EL (cell line): ENCODE results near the gene NHERF2.

Source experiments
- DNase-seq: peaks from one replicate; pipeline ENCODE4 v3.0.0-alpha.2; 2016

Gene NHERF2

GRCh38 chr16:2026461-2027023 is at the start of gene NHERF2:
TSS of gene NHERF2 (plus strand) at chr16:2026902. CDS start at chr16:2027006, 104 bp downstream.
- DNase-seq, result no peak

GRCh38 chr16:1976951-1977874 is 49.5 kb upstream of the NHERF2 start:
- no peak for DNase-seq

DNA sequence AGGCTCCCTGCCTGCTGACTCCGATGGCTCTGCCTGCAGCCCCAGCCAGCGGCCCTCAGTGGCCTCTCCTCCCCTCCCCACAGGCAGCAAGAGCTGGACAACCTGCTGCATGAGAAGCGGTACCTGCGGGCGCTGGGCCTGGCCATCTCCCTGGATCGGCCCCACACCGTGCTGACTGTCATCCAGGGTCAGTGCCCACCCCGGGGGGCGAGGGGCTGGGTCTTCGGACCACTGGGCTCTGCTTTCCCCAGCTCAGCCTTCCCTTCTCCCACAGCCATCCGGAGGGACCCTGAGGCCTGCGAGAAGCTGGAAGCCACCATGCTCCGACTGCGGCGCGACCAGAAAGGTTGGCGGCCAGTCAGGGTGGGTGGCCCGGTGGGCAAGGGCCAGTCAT is 48.8 kb upstream of the NHERF2 start:
- no peak for DNase-seq

GRCh38 chr16:1978476-1979120 is 48.1 kb upstream of the NHERF2 start:
- no peak for DNase-seq

GRCh38 chr16:1979271-1980029 is 47.3 kb upstream of the NHERF2 start:
- DNase-seq, result no peak

GRCh38 chr16:1980030-1980769 is 46.5 kb upstream of the NHERF2 start:
- DNase-seq, result no peak

GRCh38 chr16:1980770-1981087 is 46.0 kb upstream of the NHERF2 start:
- DNase-seq, result no peak

- no peak for DNase-seq
Observed at GRCh38 chr16:1981398-1981836, 45.3 kb upstream of the NHERF2 start, which contains the start of gene NOXO1. TSS of gene NOXO1 (minus strand) at chr16:1981469. CDS start at chr16:1981179, 290 bp downstream.

DNA sequence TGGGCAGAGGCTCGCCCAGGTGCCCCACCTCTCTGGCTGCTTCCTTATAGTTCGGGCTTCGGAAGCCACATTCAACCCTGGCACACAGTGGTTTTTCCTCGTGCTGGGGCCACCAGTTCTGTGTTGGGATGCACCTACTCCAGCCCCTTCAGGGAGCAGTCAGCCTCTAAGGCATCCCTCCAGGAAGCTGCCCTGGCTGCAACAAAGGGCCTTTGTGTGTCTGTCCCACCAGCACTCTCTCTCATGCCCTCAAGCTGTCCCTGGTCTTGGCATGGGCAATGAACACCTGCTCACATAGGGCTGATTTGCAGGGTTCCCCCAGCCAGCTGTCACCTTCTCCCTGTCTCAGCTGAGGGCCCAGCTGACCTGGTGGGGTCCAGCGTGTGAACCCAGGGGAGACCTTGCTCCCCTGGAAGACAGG is 44.7 kb upstream of the NHERF2 start:
- no peak for DNase-seq

DNA sequence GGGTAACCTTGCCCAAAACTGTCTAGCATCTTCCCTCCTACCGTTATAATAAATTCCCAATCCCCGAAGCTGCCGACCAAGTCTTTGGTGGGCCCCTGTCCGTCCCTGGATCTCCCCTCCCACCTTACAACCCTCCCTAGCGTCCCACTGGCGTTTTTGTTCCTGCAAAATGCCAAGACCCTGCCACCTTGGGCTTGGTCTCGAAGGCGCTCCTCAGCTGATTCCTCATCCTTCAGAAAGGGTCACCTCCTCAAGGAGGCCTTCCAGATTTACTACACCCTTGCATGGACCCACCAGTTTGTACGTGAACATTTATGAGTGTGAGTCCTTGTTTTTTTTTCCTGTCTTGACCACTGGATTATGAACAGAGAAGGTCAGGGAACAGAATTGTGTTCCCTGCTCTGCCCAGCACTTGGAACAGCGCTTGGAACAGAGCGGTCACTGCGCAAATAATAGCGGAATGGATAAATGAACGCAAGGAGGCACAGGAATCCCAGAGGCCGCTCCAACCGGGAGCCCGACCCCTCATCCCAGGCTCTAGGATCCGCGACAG is 43.6 kb upstream of the NHERF2 start:
- DNase-seq, result no peak

- DNase-seq, result peak; percentile 92
Observed at GRCh38 chr16:1983544-1984346, 43.0 kb upstream of the NHERF2 start, which contains the start of gene GFER. TSS of gene GFER (plus strand) at chr16:1984193. CDS start at chr16:1984219, 26 bp downstream.

GRCh38 chr16:1984347-1985225 is 42.1 kb upstream of the NHERF2 start:
- peak; percentile 37 for DNase-seq

- no peak for DNase-seq
Observed at GRCh38 chr16:1985466-1986150, 41.1 kb upstream of the NHERF2 start.

- DNase-seq, result no peak
Observed at GRCh38 chr16:1987198-1987597, 39.5 kb upstream of the NHERF2 start.

DNA sequence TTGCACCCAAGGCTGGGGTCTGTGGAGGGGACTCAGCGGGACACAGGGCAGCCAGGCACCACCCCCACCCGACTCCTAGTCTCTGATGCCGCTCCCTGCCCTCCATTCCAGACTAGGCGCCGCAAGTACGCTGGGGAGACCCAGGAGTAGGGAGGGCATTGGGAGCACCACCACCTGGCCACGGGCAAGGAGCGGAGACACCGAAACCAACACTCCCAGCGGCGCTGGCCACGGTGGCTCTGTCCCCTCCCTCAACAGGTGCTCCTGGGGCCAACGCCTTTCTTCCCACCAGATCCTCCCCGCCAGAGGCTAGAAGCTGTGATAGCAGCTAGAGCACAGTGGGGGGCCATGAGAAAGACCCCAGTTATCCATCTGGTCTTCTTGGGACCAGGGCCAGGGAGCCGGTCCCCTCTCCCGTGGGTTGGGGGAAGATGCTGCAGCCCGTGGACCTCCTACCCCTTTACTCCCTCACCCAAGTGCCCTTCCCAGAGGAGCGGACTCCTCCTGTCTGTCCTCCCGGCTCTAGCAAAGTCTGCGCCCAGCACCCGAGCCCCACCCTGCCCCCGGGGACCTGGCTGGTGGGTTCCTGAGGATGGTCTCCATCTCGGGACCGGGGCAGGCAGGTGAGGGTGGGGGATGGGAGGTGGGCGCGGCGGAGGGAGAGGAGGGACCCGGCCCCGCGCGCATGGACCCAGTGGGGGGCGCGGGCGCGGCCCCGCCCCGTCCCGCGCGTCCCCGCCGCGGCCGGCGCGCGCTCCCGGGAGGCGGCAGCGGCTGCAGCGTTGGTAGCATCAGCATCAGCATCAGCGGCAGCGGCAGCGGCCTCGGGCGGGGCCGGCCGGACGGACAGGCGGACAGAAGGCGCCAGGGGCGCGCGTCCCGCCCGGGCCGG is 37.2 kb upstream of the NHERF2 start, which contains the start of gene SYNGR3:
Gene SYNGR3 (plus strand): TSS at position 762 of the 892 bp plus-strand sequence. CDS start 133 bp downstream, outside the sequence.
- peak; percentile 38 for DNase-seq

DNA sequence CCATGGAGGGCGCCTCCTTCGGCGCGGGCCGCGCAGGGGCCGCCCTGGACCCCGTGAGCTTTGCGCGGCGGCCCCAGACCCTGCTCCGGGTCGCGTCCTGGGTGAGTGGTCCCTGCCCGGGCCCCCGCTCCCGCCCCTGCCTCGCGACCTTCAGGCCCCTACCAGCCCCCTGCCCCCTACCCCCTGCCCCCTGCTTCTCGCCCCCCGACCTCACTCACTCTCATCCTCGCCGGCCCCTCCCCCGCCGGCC is 36.7 kb upstream of the NHERF2 start:
- DNase-seq, result no peak

GRCh38 chr16:1990351-1991134 is 36.2 kb upstream of the NHERF2 start:
- no peak for DNase-seq
